ENCODE data around the gene MRPL53.

- TF ChIP-seq CTCF (conservative IDR thresholded peaks at IDR 0.05) (no peak), ZFX (IDR thresholded peaks at IDR 0.05) (no peak)
These were observed 21.8 kb downstream of the MRPL53 start for GRCh38 chr2:74450570-74451190.

Measured in C4-2B (cell line).